Activated naive CD8-positive, alpha-beta T cell (primary cell): ENCODE results near the gene ITK.

Source experiments
- H3K27ac Mint-ChIP-seq: one replicate; pipeline ENCODE4 v1.8.0; 2021; ENCODE audit warnings: mixed read lengths
- H3K27me3 Mint-ChIP-seq: one replicate; pipeline ENCODE4 v1.8.0; 2021; ENCODE audit warnings: mixed read lengths
- H3K36me3 Mint-ChIP-seq: one replicate; pipeline ENCODE4 v1.8.0; 2021; ENCODE audit warnings: mixed read lengths
- H3K4me1 Mint-ChIP-seq: one replicate; pipeline ENCODE4 v1.8.0; 2021; ENCODE audit warnings: low read depth, mixed read lengths
- H3K4me3 Mint-ChIP-seq: one replicate; pipeline ENCODE4 v1.8.0; 2021; ENCODE audit warnings: mild to moderate bottlenecking, mixed read lengths
- H3K9me3 Mint-ChIP-seq: one replicate; pipeline ENCODE4 v1.8.0; 2021; ENCODE audit warnings: low read depth, mixed read lengths

ITK gene

GRCh38 chr5:157284458-157285212 lies 104.0 kb downstream of the ITK start:
- Mint-ChIP-seq H3K27me3 (no peaks in the 10 kb centered on the region), H3K36me3 (peaks cover 10% of the 10 kb centered on the region), H3K9me3 (peaks cover 4% of the 10 kb centered on the region), H3K4me1 (peaks cover 86% of the 10 kb centered on the region), H3K27ac (peak overlapping the region; percentile 86), H3K4me3 (peak overlapping the region; percentile 30)

DNA sequence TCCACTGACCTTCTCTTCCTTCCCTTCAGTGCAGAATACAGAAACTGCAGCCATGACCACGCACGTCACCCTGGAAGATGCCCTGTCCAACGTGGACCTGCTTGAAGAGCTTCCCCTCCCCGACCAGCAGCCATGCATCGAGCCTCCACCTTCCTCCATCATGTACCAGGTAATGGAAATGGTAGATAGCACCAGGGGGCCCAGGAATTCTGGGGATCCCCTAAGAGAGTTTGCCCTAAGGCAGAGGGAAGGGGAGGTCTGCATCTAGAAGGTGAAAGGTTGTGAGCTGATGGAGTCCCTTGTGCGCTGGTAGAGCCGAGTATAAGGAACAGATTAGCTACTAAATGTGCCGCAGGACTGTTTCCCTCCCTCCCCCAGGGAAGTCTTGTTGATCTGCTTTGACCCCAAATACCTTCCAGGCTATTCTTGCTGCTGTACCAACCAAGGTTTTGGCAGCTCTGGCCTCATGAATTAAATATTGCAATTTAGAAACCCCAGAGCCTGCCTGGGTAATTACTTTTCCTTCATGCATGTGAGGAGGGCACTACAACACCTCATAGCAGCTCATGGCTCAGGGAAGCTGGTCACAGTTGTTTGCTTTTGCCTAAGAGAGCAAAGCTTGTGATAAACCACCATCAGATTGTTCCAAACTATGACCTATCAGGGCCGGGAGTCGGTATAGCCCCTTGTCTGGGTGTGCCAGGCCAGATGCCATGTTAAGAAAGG lies 104.8 kb downstream of the ITK start:
- H3K4me1 Mint-ChIP-seq = peaks cover 86% of the 10 kb centered on the region
- H3K9me3 Mint-ChIP-seq = peaks cover 4% of the 10 kb centered on the region
- H3K36me3 Mint-ChIP-seq = peaks cover 15% of the 10 kb centered on the region
- H3K27ac Mint-ChIP-seq = peak overlapping the region; percentile 41
- no peak overlapping the region for H3K4me3 Mint-ChIP-seq
- H3K27me3 Mint-ChIP-seq = no peaks in the 10 kb centered on the region

DNA sequence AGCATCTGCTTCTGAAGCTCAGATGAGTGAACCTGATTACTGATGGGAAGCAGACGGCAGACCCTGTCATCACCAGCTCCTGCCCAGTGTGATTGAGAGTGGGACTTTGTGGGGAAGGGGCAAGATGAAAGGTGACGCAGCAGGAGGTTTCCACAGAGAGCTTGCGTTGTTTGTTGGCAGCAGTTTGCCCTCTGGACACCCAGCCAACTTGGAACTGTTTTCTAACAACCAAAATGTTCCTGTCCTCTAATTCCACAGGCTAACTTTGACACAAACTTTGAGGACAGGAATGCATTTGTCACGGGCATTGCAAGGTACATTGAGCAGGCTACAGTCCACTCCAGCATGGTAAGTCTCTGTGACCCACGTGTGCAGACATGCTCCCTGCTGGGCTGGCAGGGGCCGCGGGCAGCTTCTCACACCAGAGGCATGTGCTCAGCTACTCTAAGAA lies 106.1 kb downstream of the ITK start:
- H3K27ac Mint-ChIP-seq = peak overlapping the region; percentile 71
- H3K36me3 Mint-ChIP-seq = peaks cover 17% of the 10 kb centered on the region
- H3K4me3 Mint-ChIP-seq = no peak overlapping the region
- H3K9me3 Mint-ChIP-seq = peaks cover 2% of the 10 kb centered on the region
- H3K4me1 Mint-ChIP-seq = peaks cover 87% of the 10 kb centered on the region
- no peaks in the 10 kb centered on the region for H3K27me3 Mint-ChIP-seq

DNA sequence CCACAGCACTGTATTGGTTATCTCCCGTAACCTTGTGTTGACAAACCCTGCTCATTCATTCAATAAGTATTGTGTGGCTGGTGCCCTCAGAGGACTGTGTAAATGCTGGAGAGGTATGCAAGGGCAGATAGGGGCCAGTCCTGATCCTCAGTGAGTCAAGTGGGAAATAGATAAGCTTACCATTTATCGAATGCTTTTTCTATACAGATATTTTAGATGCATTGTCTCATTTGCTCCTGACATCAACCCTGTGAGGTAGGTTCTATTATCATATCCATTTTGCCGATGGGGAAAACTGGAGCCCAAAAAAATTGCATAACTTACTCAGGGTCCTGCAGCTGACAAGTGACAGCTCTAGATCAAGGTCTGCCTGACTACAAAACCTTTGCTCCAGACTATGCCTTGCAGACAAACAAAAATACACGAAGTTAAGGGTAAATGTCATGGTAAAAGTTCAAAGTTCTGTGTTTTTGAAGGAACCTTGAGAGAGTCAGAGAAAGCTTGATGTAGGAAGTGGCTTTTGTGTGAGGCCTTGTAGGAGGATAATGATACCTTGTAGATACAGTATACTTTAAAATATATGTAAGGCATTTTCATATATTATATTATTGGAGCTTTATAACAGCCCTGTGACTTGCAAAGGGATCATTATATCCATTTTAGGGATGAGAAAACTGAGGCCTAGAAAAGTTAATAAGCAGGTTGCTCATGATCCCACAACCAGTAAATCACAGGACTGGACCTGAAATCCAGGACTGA lies 107.9 kb downstream of the ITK start:
- Mint-ChIP-seq H3K27me3 (no peaks in the 10 kb centered on the region), H3K4me1 (peaks cover 82% of the 10 kb centered on the region), H3K4me3 (peak overlapping the region; percentile 13), H3K27ac (peak overlapping the region; percentile 89), H3K36me3 (peaks cover 15% of the 10 kb centered on the region), H3K9me3 (no peaks in the 10 kb centered on the region)

DNA sequence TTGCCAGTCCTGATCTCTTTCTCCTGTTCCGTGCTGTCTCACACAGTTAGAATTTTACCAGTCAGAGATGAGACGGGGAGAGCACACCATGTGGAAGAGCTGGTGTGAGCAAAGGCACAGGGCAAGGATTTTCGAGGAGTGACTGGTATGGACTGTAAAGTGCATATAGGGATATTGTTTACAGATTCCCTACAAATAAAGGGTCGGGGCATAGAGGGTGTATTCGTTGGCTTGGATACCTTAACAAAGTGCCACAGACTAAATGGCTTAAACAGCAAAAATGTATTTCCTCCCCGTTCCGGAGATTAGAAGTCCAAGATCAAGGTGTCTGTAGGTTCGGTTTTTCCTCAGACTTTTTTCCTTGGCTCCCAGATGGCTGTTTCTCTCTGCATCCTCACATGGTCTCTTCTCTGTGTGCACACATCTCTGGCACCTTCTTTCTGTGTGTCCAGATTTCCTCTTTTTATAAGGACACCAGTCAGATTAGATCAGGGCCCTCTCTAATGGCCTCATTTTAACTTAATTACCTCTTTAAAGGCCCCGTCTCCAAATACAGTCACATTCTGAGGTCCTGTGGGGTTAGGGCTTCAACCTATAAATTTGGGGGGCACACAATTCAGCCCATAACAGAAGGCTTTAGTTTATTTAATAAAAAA lies 108.7 kb downstream of the ITK start:
- Mint-ChIP-seq H3K27ac (peak overlapping the region; percentile 89), H3K9me3 (no peaks in the 10 kb centered on the region), H3K4me3 (peak overlapping the region; percentile 13), H3K27me3 (no peaks in the 10 kb centered on the region), H3K36me3 (peaks cover 15% of the 10 kb centered on the region), H3K4me1 (peaks cover 82% of the 10 kb centered on the region)

DNA sequence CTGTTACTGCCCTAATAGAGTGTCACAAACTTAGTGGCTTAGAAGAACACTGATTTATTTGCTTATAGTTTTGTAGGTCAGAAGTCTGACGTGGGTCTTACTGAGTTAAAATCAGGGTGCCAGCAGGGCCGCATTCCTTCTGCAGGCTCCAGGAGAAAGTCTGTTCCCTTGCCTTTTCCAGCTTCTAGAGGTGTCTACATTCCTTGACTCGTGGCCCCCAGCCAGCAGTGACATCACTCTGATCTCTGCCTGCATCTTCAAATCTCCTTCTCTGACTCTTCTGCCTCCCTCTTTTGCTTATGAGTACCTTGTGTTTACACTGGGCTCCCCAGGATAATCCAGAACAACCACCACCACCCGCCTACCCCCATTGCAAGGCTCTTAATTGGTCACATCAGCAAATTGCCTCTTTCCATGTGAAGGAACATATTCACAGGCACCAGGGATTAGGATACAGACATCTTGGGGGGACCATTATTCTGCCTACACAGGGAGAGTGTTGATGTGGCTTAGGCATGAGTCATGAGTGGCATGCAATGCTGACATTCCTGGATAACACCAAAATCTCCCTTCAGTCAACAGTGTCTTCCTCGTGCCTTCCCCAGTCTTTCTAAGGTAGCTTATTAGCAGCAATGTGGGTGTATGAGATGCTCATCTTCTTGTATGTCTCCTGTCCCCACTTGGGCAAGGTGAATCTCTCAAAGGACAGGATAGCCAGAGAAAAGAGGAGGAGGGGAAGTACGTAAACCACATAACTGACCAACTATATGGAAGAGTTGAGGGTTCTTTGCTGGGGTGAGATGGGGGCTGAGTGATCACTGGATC lies 109.7 kb downstream of the ITK start:
- H3K4me1 Mint-ChIP-seq = peaks cover 81% of the 10 kb centered on the region
- H3K9me3 Mint-ChIP-seq = no peaks in the 10 kb centered on the region
- peaks cover 15% of the 10 kb centered on the region for H3K36me3 Mint-ChIP-seq
- no peaks in the 10 kb centered on the region for H3K27me3 Mint-ChIP-seq
- peak overlapping the region; percentile 17 for H3K4me3 Mint-ChIP-seq
- H3K27ac Mint-ChIP-seq = peak overlapping the region; percentile 87

GRCh38 chr5:157290981-157291711 lies 110.5 kb downstream of the ITK start:
- H3K27ac Mint-ChIP-seq = peak overlapping the region; percentile 87
- H3K4me3 Mint-ChIP-seq = peak overlapping the region; percentile 27

DNA sequence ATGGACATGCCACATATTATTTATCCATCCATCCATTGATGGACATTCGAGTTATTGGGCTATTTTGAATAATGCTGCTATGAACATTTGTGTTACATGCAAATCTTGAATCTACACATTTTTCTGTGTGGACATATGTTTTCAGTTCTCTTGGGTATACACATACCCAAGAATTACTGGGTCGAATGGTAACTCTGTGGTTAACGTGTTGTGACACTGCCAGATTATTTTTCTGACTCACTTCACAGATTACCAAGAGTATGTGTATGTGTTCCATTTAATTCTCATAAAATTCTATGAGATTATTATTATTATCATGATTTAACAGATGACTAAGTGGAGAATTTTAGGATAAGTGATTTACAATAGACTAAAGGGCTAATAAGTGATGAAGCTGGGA lies 112.0 kb downstream of the ITK start:
- Mint-ChIP-seq H3K27me3 (no peaks in the 10 kb centered on the region), H3K27ac (peak overlapping the region; percentile 90), H3K4me1 (peaks cover 81% of the 10 kb centered on the region), H3K9me3 (no peaks in the 10 kb centered on the region), H3K4me3 (peak overlapping the region; percentile 12), H3K36me3 (peaks cover 18% of the 10 kb centered on the region)

More at GRCh38 chr5:157290981-157291711, 110.5 kb downstream of the ITK start:
- peaks cover 18% of the 10 kb centered on the region for H3K36me3 Mint-ChIP-seq
- H3K9me3 Mint-ChIP-seq = no peaks in the 10 kb centered on the region
- H3K4me1 Mint-ChIP-seq = peaks cover 81% of the 10 kb centered on the region
- H3K27me3 Mint-ChIP-seq = no peaks in the 10 kb centered on the region

- Mint-ChIP-seq H3K36me3 (peaks cover 17% of the 10 kb centered on the region), H3K9me3 (no peaks in the 10 kb centered on the region), H3K4me3 (no peak overlapping the region), H3K27ac (peak overlapping the region; percentile 90), H3K27me3 (no peaks in the 10 kb centered on the region), H3K4me1 (peaks cover 66% of the 10 kb centered on the region)
Measured at GRCh38 chr5:157294407-157295091, 113.9 kb downstream of the ITK start.

DNA sequence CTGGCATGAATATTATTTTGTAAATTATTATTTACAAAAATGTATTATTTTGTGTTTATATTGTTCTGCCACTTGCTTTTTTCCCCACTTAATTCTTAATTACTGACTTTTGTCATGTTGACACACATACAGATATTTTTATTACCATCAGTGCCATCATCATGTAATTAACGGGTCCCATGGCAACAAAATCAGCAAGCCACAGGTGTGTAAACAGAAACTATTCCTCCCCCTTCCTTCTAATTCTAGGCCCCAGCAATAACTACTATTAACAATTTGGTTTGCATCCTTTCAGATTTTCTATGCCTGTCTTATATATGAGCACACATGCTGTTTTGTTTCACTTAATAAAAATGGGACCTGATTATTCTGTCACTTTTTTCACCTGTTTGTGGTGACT lies 114.6 kb downstream of the ITK start:
- no peaks in the 10 kb centered on the region for H3K9me3 Mint-ChIP-seq
- peak overlapping the region; percentile 91 for H3K27ac Mint-ChIP-seq
- H3K27me3 Mint-ChIP-seq = no peaks in the 10 kb centered on the region
- peaks cover 60% of the 10 kb centered on the region for H3K4me1 Mint-ChIP-seq
- peaks cover 15% of the 10 kb centered on the region for H3K36me3 Mint-ChIP-seq
- no peak overlapping the region for H3K4me3 Mint-ChIP-seq

DNA sequence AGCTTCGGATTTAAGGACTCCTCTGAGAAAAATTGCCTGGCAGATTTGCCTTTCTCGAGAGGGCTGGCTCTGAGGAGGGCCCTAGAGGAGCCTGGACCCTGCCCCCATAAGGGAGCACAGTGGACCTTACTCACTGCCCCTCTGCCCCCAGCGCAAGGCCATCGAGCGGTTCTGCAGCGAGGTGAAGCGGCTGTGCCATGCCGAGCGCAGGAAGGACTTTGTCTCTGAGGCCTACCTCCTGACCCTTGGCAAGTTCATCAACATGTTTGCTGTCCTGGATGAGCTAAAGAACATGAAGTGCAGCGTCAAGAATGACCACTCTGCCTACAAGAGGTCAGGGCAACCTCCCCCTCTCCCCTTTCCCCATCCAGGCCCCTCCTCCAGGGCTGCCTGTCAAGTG lies 119.9 kb downstream of the ITK start:
- Mint-ChIP-seq H3K36me3 (peaks cover 9% of the 10 kb centered on the region), H3K4me1 (peaks cover 46% of the 10 kb centered on the region), H3K4me3 (no peak overlapping the region), H3K27ac (peak overlapping the region; percentile 58), H3K9me3 (no peaks in the 10 kb centered on the region), H3K27me3 (no peaks in the 10 kb centered on the region)

DNA sequence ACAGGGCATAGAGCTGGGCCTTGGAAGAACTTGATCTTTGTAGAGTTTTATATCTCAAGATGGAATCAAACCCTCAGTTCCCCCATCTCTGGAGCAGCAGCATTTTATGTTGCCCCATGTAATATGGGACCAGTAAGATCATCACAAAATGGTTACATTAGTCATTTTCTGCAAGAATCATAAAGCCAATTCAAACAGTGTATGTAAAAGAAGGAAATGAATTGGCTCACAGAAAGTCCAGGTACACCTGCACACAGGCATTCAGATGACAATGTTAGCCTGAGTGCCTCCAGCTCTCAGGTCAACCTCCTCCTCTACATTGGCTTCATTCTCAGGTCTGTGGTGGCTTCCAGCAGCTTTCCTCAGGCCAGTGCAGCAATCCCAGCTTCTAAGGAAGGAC lies 120.4 kb downstream of the ITK start:
- Mint-ChIP-seq H3K4me3 (no peak overlapping the region), H3K9me3 (no peaks in the 10 kb centered on the region), H3K27ac (peak overlapping the region; percentile 58), H3K4me1 (peaks cover 48% of the 10 kb centered on the region), H3K36me3 (peaks cover 9% of the 10 kb centered on the region), H3K27me3 (no peaks in the 10 kb centered on the region)

DNA sequence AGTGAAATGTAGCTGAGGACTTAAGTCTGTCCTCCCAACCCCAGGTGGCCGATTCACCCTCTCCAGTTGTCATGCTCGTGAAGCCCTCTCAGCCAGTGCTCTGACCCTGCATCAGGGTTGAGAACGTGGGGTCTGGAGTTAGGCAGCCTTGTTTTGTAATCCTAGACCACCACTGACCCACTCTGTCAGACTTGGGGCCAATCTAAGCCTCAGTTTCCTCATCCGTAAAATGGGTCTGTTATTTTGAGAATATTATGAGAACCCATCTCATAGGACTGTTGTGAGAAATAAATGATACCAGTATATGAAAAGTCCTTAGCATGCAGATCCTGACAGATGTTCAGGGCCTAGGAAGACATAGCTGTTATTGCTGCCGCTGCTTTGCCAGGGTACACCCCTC lies 122.4 kb downstream of the ITK start:
- Mint-ChIP-seq H3K9me3 (no peaks in the 10 kb centered on the region), H3K4me1 (peaks cover 62% of the 10 kb centered on the region), H3K27me3 (no peaks in the 10 kb centered on the region), H3K4me3 (no peak overlapping the region), H3K27ac (peak overlapping the region; percentile 91), H3K36me3 (peaks cover 14% of the 10 kb centered on the region)
